ENCODE data around the gene ESRRG. TPM values are rescaled to one million over a fixed set of nuclear protein-coding genes. Genes with fewer than 3 reads are reported as not detected.

ESRRG gene
- total and polyA plus RNA-seq, 2 of the 8 experiments (the other 6 are each of a cell fraction or from before 2014, with no cell fraction given): 0.59 to 1.4 TPM

DNA sequence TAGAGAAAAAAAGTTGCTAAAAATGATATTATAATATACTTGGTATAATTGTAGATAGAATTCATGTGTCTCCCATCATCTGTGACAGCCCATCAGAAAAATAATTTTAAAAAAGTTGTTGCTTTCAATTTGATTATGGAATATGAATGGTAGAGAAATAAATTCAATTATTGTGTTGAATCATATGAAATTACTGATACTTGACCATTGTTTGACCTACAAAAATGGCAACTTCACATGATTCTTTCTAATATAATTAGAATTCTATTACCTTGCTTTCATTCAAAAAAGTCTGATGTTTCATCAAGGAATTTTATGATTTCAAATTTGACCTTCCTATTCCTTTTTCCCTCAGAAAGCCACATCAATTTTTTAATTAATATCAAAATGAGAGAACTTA is 11.5 kb downstream of the ESRRG start:
- H3K79me1 ChIP-seq (ENCODE audit: low read depth, low read length): no peaks in the 10 kb centered on the region
- H3K79me2 ChIP-seq (ENCODE audit: control insufficient read depth in 1 of 2, insufficient read depth in 2 of 2, low read length in 2 of 2): no peaks in the 10 kb centered on the region
- FAIRE-seq (no peak), DNase-seq (ENCODE audit: low read depth in 1 of 2, low spot score in 2 of 2) (no peak)
- no peak overlapping the region for H2BK120ac ChIP-seq (replicated peaks; ENCODE audit: low read depth, low read length)
- no peak overlapping the region for H2BK12ac ChIP-seq (ENCODE audit: low read depth, low read length)
- H3K9ac ChIP-seq (replicated peaks in 1 of 4; ENCODE audit: extremely low read depth in 1 of 4, low read depth in 3 of 4, low read length in 3 of 4): no peak overlapping the region
- no peak overlapping the region for H4K91ac ChIP-seq (replicated peaks; ENCODE audit: insufficient read length, low read length)
- no peak overlapping the region for H2BK20ac ChIP-seq (ENCODE audit: low read length)
- no peaks in the 10 kb centered on the region for H3K36me3 ChIP-seq (ENCODE audit: control insufficient read depth in 2 of 4, insufficient read depth in 4 of 4, low read length in 3 of 4)
- no peak overlapping the region for H4K8ac ChIP-seq (ENCODE audit: extremely low read depth, insufficient read depth, low read length)
- ChIA-PET CTCF (ENCODE audit: partially characterized antibody) (interaction anchor here (0.7 to 1.2 kb wide), 3 partner anchors 9 to 401 kb away, joined by 3 to 4 read pairs (median 3); no protein-coding TSS in a partner anchor), POLR2A (ENCODE audit: partially characterized antibody) (no interaction called here)
- no peak overlapping the region for H4K5ac ChIP-seq (ENCODE audit: insufficient read length, low read depth, low read length)
- H3K23me2 ChIP-seq (ENCODE audit: low read depth, low read length): no peaks in the 10 kb centered on the region
- H3K56ac ChIP-seq (replicated peaks; ENCODE audit: insufficient read length, low read depth, low read length): no peak overlapping the region
- H2AK5ac ChIP-seq (ENCODE audit: low read depth, low read length): no peak overlapping the region
- no peaks in the 10 kb centered on the region for H4K20me1 ChIP-seq (replicated peaks in 1 of 2; ENCODE audit: control insufficient read depth in 1 of 2, insufficient read depth in 2 of 2, low read length in 2 of 2)
- no peak overlapping the region for H3K14ac ChIP-seq (ENCODE audit: insufficient read length)
- H3K27ac ChIP-seq (ENCODE audit: low read depth, low read length): no peak overlapping the region
- H3K4me2 ChIP-seq (ENCODE audit: insufficient read depth in 1 of 2, low read depth in 2 of 2, low read length in 2 of 2): no peak overlapping the region
- H3K4me3 ChIP-seq (ENCODE audit: extremely low read depth in 1 of 4, insufficient read depth in 2 of 4, low read depth in 3 of 4, low read length in 4 of 4): no peak overlapping the region
- H3K23ac ChIP-seq (ENCODE audit: insufficient read length): no peak overlapping the region
- no peak overlapping the region for H2AFZ ChIP-seq (ENCODE audit: low read length)
- H3K18ac ChIP-seq (ENCODE audit: extremely low read depth, low read length): no peak overlapping the region
- no peak overlapping the region for H3K4ac ChIP-seq (replicated peaks; ENCODE audit: insufficient read length, low read depth, low read length)
- no peaks in the 10 kb centered on the region for H3K9me3 ChIP-seq (ENCODE audit: insufficient read depth in 2 of 2, low read depth in 1 of 2, low read length in 1 of 2)
- peaks cover 0 to 2% (median 0%) of the 10 kb centered on the region in 4 experiments; a peak in 1 of 7 replicates for H3K4me1 ChIP-seq (replicated peaks in 1 of 4; ENCODE audit: control insufficient read depth in 3 of 4, insufficient read depth in 4 of 4, low read length in 3 of 4)
- H3K27me3 ChIP-seq (replicated peaks in 1 of 4; ENCODE audit: control insufficient read depth in 3 of 4, extremely low read depth in 1 of 4, insufficient read depth in 3 of 4, low read length in 3 of 4): no peaks in the 10 kb centered on the region
- H2BK15ac ChIP-seq (ENCODE audit: low read length): no peak overlapping the region
- no peak overlapping the region for H2BK5ac ChIP-seq (ENCODE audit: low read depth, low read length)
- TF ChIP-seq KDM4A (IDR thresholded peaks at IDR 0.05; ENCODE audit: low read depth, low read length, severe bottlenecking) (no peak), CBX5 (IDR thresholded peaks at IDR 0.05; ENCODE audit: low read depth, low read length) (no peak), TBP (IDR thresholded peaks at IDR 0.05; ENCODE audit: low read depth, low read length) (no peak), RFX5 (IDR thresholded peaks at IDR 0.05; ENCODE audit: borderline replicate concordance, low read depth, low read length) (no peak), ZNF274 (IDR thresholded peaks at IDR 0.05; ENCODE audit: borderline replicate concordance, extremely low read depth, low read length) (no peak), SUZ12 (IDR thresholded peaks at IDR 0.05; ENCODE audit: low read length) (no peak)

All from H1 (cell line).